HG02943 (cell line): ENCODE data around the gene JOSD2.

Source experiments
- ATAC-seq: cut with Tn5 transposase; IDR thresholded peaks from one replicate; pipeline ENCODE4 v1.9.1; 2021; ENCODE audit warnings: mild to moderate bottlenecking, low read depth, moderate library complexity; ENCODE audit not compliant: unreplicated experiment

Gene JOSD2

DNA sequence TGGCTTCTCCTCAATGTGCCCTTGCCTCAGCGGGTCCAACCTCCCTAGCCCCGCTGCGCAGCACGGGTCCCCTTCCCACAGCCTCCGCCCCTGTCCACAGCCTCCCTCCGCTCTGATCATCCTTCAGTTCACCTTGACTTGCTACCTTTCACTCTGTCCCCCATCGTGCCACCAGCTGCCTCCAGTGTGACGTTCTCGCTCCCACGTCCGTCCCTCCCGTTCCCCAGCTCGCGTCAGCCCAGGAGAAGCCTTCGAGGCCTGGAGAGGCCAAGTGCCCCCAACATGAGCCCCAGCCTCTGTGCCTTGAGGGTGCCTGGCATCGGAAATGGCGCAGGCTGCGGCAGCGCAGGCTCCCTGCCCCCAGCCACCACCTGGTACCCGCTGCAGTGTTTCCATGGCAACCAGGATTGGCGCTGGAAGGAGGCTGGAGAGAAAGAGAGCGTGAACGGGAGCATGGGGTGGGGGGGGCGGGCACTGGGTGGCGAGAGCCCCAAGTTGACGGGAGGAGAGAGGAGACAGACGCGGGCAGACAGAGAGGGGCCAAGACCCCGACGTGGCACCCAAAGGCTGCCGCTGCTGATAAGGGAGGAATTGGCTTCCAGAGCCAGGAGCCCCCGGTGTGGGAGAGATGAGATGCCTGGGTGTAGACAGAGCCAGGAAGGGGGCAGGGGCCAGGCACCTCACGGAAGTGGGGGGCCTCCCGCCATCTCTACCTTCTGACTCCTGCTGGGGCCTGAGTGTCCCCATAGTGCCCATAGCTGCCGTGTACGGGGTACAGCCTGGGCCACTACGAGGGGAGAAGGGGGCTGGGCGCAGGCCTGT, 3.6 kb upstream of the JOSD2 start:
- no peak for ATAC-seq

- ATAC-seq, result no peak
Observed at GRCh38 chr19:50513746-50514345, 2.9 kb upstream of the JOSD2 start, which contains the start of gene ASPDH. Gene ASPDH, minus strand, starts transcription at chr19:50513913. Its CDS starts 90 bp downstream, at chr19:50513823.

DNA sequence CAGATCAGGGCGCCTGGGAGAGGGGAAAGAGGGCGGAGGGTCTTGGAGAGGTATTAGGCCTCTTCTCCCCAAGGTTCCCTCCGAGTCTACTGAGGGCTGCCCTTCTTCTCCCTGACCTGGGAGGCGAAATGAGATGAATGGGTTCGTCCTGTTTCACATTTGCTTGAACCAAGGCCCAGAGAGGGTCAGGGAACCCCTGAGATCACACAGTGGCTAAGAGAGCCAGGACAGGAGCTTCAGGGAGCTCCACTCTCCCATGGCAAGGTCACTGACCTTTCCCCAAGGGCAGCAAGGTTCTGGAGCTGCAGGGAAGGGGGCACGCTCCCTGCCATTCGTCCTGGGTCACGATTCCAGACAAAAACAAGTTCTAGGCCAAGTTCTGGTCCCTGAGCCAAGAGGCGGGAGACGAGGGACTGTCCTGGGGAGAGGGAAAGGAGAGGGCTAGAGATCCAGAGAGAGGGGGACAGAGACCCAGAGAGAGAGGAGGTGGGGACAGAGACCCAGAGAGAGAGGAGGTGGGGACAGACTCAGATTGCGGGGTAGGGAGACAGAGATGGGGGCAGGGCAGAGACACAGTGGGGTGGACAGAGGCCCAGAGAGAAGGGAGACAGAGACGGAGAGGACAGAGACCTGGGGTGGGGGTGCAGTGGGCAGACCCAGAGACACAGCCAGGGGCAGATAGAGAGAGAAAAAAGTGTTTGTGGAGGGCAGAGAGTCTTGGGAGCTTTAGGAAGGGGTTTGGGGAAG, 2.2 kb upstream of the JOSD2 start:
- no peak for ATAC-seq

DNA sequence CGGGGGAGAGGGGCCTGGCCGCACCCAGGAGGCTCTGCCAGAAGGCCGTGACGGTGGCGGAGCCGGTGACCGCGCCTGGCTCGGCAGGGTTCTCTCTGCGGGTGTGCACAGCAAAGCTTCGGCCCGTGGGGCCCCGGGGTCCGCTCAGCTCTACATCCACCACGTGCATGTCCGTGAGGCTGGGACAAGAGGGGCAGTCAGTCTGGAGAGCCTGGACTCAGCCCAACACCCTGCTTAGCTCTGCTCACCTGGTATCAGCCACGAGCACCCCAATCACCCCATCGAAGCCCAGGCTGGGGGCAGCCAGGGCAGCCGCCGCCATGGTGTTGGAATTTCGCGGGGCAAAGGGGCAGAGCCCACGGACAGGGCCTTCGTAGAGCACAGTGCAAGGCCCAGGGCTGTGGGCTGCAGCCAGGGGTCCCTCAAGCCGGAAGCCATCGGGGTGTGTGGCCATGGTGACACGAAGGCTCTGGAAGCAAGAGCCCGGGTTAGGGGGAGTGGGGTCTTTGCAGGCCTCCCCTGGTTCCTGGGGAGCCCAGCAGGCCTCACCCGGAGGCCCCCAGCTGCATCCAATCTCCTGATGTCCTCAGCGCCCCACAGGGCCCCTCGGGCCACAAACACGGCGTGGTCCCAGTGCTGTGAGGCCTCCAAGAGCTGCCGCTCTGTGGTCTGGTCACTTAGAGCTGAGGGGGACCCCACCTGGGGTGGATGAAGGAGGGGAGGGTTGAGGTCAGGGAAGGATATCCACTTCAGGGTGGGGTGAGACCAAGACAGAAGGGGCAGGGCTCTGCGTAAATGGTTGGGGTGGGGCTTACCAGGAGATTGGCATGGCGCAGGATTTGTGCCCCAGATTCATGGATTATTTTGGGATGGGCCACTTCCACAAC, 1.4 kb upstream of the JOSD2 start:
- no peak for ATAC-seq

DNA sequence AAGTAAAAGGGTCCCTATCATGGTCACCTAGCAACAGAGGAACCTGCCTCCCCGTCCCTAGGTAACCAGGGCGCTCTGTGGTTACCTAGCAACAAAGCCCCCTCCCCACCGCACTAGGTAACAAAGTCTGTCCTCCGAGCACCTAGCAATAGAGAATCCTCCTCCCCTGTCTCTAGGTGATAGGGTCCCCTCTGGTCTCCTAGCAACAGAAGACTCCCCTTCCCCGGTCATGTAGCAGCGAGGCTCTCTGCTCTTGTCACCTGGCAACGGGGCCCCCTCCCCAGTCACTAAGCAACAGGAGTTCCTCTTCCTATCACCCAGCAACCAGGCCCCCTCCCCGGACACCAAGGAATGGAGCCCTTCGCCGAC, 307 bp downstream of the JOSD2 start:
- peak; percentile 21 for ATAC-seq

GRCh38 chr19:50510121-50510670, 795 bp downstream of the JOSD2 start:
- no peak for ATAC-seq

GRCh38 chr19:50509366-50509765, 1.6 kb downstream of the JOSD2 start:
- ATAC-seq, result no peak

DNA sequence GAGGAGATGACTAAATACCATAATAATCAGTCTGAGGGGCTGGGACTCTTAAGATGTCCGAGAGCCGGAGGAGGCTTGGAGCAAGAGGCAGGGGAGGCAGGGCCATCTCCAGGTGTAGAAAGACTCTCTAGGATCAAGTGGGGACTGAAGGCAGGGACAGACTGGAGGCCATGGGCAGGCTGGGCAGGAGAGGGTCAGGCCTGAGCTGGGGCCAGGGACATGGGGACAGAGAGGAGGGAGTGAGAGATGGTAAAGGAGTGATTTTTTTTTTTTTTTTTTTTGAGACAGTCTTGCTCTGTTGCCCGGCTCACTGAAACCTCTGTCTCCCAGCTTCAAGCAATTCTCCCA, 2.2 kb downstream of the JOSD2 start:
- no peak for ATAC-seq

GRCh38 chr19:50507376-50507775, 3.6 kb downstream of the JOSD2 start:
- ATAC-seq, result no peak

DNA sequence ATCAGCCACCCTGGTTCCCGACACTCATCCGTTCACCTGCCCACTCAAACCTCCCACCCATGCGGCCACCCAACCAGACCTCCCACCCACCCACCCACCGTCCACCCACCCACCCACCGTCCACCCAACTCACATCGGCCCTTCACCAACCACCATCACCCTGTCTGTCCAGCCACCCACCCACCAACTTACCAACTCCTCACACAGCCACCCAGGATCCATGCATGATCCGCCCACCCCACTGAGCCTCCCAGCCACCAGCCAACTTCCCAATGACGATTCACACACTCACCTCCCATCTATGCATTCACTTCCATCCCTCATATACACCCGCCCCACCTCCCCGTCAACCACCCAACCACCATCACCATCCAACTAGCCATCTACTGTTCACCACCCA, 4.3 kb downstream of the JOSD2 start:
- ATAC-seq, result no peak

- ATAC-seq, result no peak
Observed at GRCh38 chr19:50505856-50506611, 5.0 kb downstream of the JOSD2 start.

- no peak for ATAC-seq
Observed at GRCh38 chr19:50501568-50502475, 9.2 kb downstream of the JOSD2 start.

DNA sequence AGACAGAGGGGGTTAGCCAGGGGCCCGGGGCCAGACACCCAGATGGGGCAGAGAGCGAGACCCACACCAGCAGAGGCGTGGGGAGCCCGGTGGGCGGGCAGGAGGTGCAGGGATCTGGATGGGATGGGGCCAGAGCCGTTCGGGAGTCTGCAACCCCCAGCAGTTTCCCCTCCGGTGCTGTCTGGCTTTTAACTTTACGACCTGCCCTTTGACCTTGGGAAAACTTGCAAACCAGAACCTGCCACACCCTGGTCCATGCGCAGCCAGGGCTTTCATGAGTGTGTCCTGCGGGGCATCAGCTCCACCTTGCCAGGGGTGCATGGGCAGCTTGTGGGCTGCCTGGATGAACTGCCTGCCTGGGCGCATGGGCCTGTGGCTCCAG, 9.8 kb downstream of the JOSD2 start:
- no peak for ATAC-seq

DNA sequence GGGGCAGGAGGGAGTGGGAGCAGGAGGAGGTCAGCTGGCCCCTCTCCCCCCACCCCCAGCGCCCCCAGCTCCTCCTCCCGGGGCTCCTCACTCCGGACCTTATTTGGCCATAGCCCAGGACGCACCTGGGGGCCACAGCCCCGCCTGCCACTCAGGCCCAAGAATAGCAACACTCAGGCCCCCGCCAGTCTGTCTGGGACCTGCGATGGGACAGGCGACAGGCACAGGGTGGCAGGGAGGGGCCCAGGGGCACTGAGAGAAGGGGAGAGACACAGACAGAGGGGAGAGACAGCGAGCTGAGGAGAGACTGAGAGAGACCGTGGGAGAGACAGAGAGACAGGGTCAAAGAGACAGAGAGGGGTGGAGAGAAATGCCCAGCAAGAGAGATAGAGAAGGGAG, 10.2 kb downstream of the JOSD2 start:
- ATAC-seq, result no peak

- no peak for ATAC-seq
Observed at GRCh38 chr19:50500060-50500752, 10.8 kb downstream of the JOSD2 start.

- no peak for ATAC-seq
Observed at GRCh38 chr19:50498219-50499056, 12.6 kb downstream of the JOSD2 start.

GRCh38 chr19:50497022-50497405, 14.0 kb downstream of the JOSD2 start:
- no peak for ATAC-seq
